Body of pancreas (tissue), 4 donors: ENCODE measurements around the gene CORIN.

Source experiments
- CTCF ChIP-seq, 7 experiments: fragments of 450-650 bp in 4 of 7; fragments of 200-600 bp in 3 of 7; sonication (generic) in 3 of 7; IDR thresholded peaks; one replicate each; pipeline ENCODE4 v1.5.1; 2016 to 2019; ENCODE audit warnings: antibody characterized with exemption in 7 of 7
- POLR2A ChIP-seq, 3 donors: fragments of 450-650 bp; IDR thresholded peaks; one replicate each; pipeline ENCODE4 v1.6.1; 2016; ENCODE audit warnings: antibody characterized with exemption in 3 of 3, mild to moderate bottlenecking in 2 of 3

GRCh38 chr4:47572981-47573380, 264.9 kb downstream of the CORIN start:
- TF ChIP-seq POLR2A (IDR thresholded peaks at IDR 0.05) (no peak), CTCF (IDR thresholded peaks at IDR 0.05) (no peak)
